Measurements from ENCODE around the gene MAPKAPK3.

MAPKAPK3 gene

GRCh38 chr3:50656417-50657195 is 39.7 kb downstream of the MAPKAPK3 start:
- Histone ChIP-seq H3K27ac (no peak overlapping the region), H3K4me3 (no peak overlapping the region)
- no peak for DNase-seq (ENCODE audit: low spot score)
- TF ChIP-seq CTCF (IDR thresholded peaks at IDR 0.05) = no peak

GRCh38 chr3:50657407-50657806 is 40.5 kb downstream of the MAPKAPK3 start:
- Histone ChIP-seq H3K4me3 (no peak overlapping the region), H3K27ac (no peak overlapping the region)
- peak; percentile 8 for DNase-seq (ENCODE audit: low spot score)
- no peak for TF ChIP-seq CTCF (IDR thresholded peaks at IDR 0.05)

- TF ChIP-seq CTCF (IDR thresholded peaks at IDR 0.05) = no peak
- peak; percentile 38 for DNase-seq (ENCODE audit: low spot score)
- no peak overlapping the region for H3K27ac ChIP-seq
- H3K4me3 ChIP-seq = no peak overlapping the region
These were observed 40.9 kb downstream of the MAPKAPK3 start for GRCh38 chr3:50657816-50658215.

GRCh38 chr3:50658416-50658815 is 41.5 kb downstream of the MAPKAPK3 start:
- TF ChIP-seq CTCF (IDR thresholded peaks at IDR 0.05) = no peak
- Histone ChIP-seq H3K4me3 (no peak overlapping the region), H3K27ac (no peak overlapping the region)
- DNase-seq (ENCODE audit: low spot score) = peak; percentile 58

GRCh38 chr3:50658831-50659230 is 41.9 kb downstream of the MAPKAPK3 start:
- peak; percentile 41 for DNase-seq (ENCODE audit: low spot score)

GRCh38 chr3:50660386-50660785 is 43.4 kb downstream of the MAPKAPK3 start:
- peak; percentile 5 for DNase-seq (ENCODE audit: low spot score)
- TF ChIP-seq CTCF (IDR thresholded peaks at IDR 0.05) = no peak
- Histone ChIP-seq H3K27ac (no peak overlapping the region), H3K4me3 (no peak overlapping the region)

More at GRCh38 chr3:50658831-50659230, 41.9 kb downstream of the MAPKAPK3 start:
- no peak for TF ChIP-seq CTCF (IDR thresholded peaks at IDR 0.05)
- no peak overlapping the region for H3K4me3 ChIP-seq
- no peak overlapping the region for H3K27ac ChIP-seq

GRCh38 chr3:50661321-50661837 is 44.4 kb downstream of the MAPKAPK3 start:
- Histone ChIP-seq H3K27ac (no peak overlapping the region), H3K4me3 (no peak overlapping the region)
- peak; percentile 52 for DNase-seq (ENCODE audit: low spot score)
- TF ChIP-seq CTCF (IDR thresholded peaks at IDR 0.05) = no peak

Data from coronary artery (tissue), 2 donors.